Keratinocyte (primary cell): ENCODE data around the gene CTIF.

Experiments
- EZH2 ChIP-seq: IDR thresholded peaks from one replicate; pipeline ENCODE4 v1.6.1; 2012; ENCODE audit warnings: inconsistent platforms, mild to moderate bottlenecking, low read length, moderate library complexity
- TF ChIP-seq, protein P1 (sequence below), 3 experiments: IDR thresholded peaks in 1 of 3; conservative IDR thresholded peaks in 1 of 3; optimal IDR thresholded peaks in 1 of 3; 2 replicates in 2 of 3; 3 replicates in 1 of 3; pipeline versions ENCODE3 to v1.5.1; 2011; ENCODE audit warnings: low read length in 3 of 3, mild to moderate bottlenecking in 3 of 3, moderate library complexity in 2 of 3, control low read depth in 1 of 3, inconsistent platforms in 1 of 3; ENCODE audit not compliant: insufficient read depth in 2 of 3; ENCODE audit errors: extremely low read depth in 1 of 3

DNA sequence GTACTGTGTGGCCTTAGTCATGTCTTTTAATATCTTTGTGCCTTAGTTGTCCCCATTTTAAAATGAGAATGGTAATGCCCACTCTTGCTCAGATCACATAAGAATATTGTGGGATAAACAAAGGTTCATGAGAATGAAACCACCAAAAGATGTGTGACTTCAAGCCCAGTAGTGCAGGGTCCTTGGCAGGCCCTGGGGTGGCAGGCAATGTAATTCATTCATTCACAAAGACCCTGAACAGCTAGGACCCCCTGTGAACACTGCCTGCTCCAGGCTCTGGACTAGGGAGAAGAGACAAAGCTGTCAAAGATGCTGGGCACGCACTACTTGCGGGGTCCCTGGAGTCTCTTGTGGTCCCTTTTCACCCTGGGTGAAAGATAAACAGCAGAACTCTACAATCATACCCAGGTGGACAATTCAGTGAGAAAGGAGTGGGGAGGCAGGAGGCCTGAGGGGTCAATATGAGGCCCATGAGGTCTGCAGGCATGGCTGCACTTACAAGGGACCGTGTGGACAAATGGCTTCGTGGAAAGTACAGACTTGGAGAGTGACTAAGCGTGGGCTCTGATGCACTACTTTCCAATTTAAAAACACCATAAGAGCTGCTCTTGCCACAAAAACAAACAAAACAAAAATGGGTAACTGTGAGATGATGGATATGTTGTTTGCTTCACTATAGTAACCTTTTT lies 275.8 kb downstream of the CTIF start:
- TF ChIP-seq EZH2, result no peak
- TF ChIP-seq, protein P1, sequence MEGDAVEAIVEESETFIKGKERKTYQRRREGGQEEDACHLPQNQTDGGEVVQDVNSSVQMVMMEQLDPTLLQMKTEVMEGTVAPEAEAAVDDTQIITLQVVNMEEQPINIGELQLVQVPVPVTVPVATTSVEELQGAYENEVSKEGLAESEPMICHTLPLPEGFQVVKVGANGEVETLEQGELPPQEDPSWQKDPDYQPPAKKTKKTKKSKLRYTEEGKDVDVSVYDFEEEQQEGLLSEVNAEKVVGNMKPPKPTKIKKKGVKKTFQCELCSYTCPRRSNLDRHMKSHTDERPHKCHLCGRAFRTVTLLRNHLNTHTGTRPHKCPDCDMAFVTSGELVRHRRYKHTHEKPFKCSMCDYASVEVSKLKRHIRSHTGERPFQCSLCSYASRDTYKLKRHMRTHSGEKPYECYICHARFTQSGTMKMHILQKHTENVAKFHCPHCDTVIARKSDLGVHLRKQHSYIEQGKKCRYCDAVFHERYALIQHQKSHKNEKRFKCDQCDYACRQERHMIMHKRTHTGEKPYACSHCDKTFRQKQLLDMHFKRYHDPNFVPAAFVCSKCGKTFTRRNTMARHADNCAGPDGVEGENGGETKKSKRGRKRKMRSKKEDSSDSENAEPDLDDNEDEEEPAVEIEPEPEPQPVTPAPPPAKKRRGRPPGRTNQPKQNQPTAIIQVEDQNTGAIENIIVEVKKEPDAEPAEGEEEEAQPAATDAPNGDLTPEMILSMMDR (optimal IDR thresholded peaks at IDR 0.05 in 1 of 3, IDR thresholded peaks at IDR 0.05 in 1 of 3, conservative IDR thresholded peaks at IDR 0.05 in 1 of 3; ENCODE audit: extremely low read depth in 1 of 3, insufficient read depth in 2 of 3, low read length in 3 of 3), result no peak
